ENCODE data around the gene PTPN13.
"Not testable (repeated sequence)": the region's sequence is repeated elsewhere in the genome, so short reads cannot be mapped to it uniquely, and the experiment has no call there.

Gene PTPN13

GRCh38 chr4:86718152-86718551, 124.0 kb downstream of the PTPN13 start:
- DNase-seq (ENCODE audit: low read depth in 2 of 2) = no peak

GRCh38 chr4:86719149-86719548, 125.0 kb downstream of the PTPN13 start:
- not testable (repeated sequence) for DNase-seq (ENCODE audit: low read depth in 2 of 2)

GRCh38 chr4:86720508-86721068, 126.5 kb downstream of the PTPN13 start:
- DNase-seq (ENCODE audit: low read depth in 2 of 2) = no peak

- DNase-seq (ENCODE audit: low read depth in 2 of 2) = no peak
These were observed 127.3 kb downstream of the PTPN13 start for GRCh38 chr4:86721412-86721811.

- no peak for DNase-seq (ENCODE audit: low read depth in 2 of 2)
These were observed 136.2 kb downstream of the PTPN13 start for GRCh38 chr4:86730310-86730709.

GRCh38 chr4:86737244-86737643, 143.1 kb downstream of the PTPN13 start:
- no peak for DNase-seq (ENCODE audit: low read depth in 2 of 2)

- no peak for DNase-seq (ENCODE audit: low read depth in 2 of 2)
These were observed 147.7 kb downstream of the PTPN13 start for GRCh38 chr4:86741846-86742245.

GRCh38 chr4:86744570-86744969, 150.5 kb downstream of the PTPN13 start:
- DNase-seq (ENCODE audit: low read depth in 2 of 2) = no peak

GRCh38 chr4:86749121-86749520, 155.0 kb downstream of the PTPN13 start:
- no peak for DNase-seq (ENCODE audit: low read depth in 2 of 2)

GRCh38 chr4:86755388-86755787, 161.3 kb downstream of the PTPN13 start:
- DNase-seq (ENCODE audit: low read depth in 2 of 2) = no peak

GRCh38 chr4:86757468-86757867, 163.4 kb downstream of the PTPN13 start:
- no peak for DNase-seq (ENCODE audit: low read depth in 2 of 2)

- no peak for DNase-seq (ENCODE audit: low read depth in 2 of 2)
These were observed 165.2 kb downstream of the PTPN13 start for GRCh38 chr4:86759298-86759697.

GRCh38 chr4:86762649-86763048, 168.5 kb downstream of the PTPN13 start:
- DNase-seq (ENCODE audit: low read depth in 2 of 2) = no peak

- DNase-seq (ENCODE audit: low read depth in 2 of 2) = no peak
These were observed 175.7 kb downstream of the PTPN13 start for GRCh38 chr4:86769794-86770193.

- DNase-seq (ENCODE audit: low read depth in 2 of 2) = no peak
These were observed 177.0 kb downstream of the PTPN13 start for GRCh38 chr4:86771141-86771540.

GRCh38 chr4:86775061-86775460, 180.9 kb downstream of the PTPN13 start:
- no peak for DNase-seq (ENCODE audit: low read depth in 2 of 2)

- no peak for DNase-seq (ENCODE audit: low read depth in 2 of 2)
These were observed 184.1 kb downstream of the PTPN13 start for GRCh38 chr4:86778175-86778574.

- DNase-seq (ENCODE audit: low read depth in 2 of 2) = no peak
These were observed 194.7 kb downstream of the PTPN13 start for GRCh38 chr4:86788826-86789225.

- DNase-seq (ENCODE audit: low read depth in 2 of 2) = no peak
These were observed 197.0 kb downstream of the PTPN13 start for GRCh38 chr4:86791126-86791525.

- DNase-seq (ENCODE audit: low read depth in 2 of 2) = no peak
These were observed 215.7 kb downstream of the PTPN13 start for GRCh38 chr4:86809809-86810208.

- DNase-seq (ENCODE audit: low read depth in 2 of 2) = no peak
These were observed 216.7 kb downstream of the PTPN13 start for GRCh38 chr4:86810847-86811246.

- no peak for DNase-seq (ENCODE audit: low read depth in 2 of 2)
These were observed 221.5 kb downstream of the PTPN13 start for GRCh38 chr4:86815653-86816052.

GRCh38 chr4:86816501-86817273, 222.6 kb downstream of the PTPN13 start:
- no peak for DNase-seq (ENCODE audit: low read depth in 2 of 2)

GRCh38 chr4:86818211-86818610, 224.1 kb downstream of the PTPN13 start:
- no peak for DNase-seq (ENCODE audit: low read depth in 2 of 2)

Data from stimulated activated CD4-positive, alpha-beta T cell treated with anti-CD3 and anti-CD28 coated beads, Interleukin-15, amount 100 ng/mL, for 48 hours (primary cell).